ENCODE results near the gene ABCC1.

The ABCC1 gene

GRCh38 chr16:16111639-16112038 is 162.2 kb downstream of the ABCC1 start:
- DNase-seq (ENCODE audit: low read depth): no peak

DNA sequence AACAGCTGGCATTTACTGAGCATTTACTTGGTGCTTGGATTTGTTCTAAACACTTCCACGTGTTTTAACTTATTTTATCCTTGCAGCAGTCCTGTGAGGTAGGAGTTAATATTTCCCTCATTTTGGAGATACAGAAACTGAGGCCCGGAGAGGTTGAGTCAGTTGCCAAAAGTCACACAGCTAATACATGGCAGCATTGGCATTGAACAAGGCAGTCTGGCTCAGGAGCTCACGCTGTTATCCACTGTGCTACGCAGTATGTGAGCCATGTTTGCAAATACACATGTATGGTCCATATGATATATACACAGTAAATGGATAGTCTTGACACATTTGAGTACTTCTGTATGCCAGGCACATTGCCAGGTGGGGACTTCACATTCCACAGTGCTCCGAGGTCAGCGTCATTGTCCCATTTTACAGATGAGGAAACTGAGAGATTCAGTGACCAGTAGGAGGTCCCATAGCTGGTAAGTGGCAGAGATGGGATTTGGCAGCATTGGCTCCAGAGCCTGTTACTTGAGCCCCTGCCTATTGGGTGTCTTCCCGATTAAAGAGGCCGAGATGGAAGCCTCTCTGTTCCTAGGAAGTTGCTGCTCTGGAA is 163.1 kb downstream of the ABCC1 start:
- DNase-seq (ENCODE audit: low read depth): no peak

GRCh38 chr16:16113076-16113475 is 163.7 kb downstream of the ABCC1 start:
- no peak for DNase-seq (ENCODE audit: low read depth)

DNA sequence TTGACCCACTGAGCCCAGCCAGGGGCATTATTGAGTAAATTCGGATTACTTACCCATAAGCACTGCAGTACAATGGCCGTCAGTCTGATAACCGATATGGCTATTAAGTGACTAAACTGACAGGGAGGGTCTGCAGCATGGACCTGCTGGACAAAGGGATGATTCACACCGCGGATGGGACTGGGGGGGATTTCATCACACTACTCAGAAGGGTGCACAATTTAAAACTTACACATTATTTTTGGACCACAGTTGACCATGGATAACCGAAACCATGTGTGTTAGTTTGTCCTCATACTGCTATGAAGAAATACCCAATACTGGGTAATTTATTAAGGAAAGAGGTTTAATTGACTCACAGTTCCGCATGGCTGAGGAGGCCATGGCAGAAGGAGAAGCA is 167.4 kb downstream of the ABCC1 start:
- DNase-seq (ENCODE audit: low read depth): no peak

GRCh38 chr16:16118337-16118736 is 168.9 kb downstream of the ABCC1 start:
- DNase-seq (ENCODE audit: low read depth): no peak

GRCh38 chr16:16120044-16120381 is 170.6 kb downstream of the ABCC1 start:
- no peak for DNase-seq (ENCODE audit: low read depth)

DNA sequence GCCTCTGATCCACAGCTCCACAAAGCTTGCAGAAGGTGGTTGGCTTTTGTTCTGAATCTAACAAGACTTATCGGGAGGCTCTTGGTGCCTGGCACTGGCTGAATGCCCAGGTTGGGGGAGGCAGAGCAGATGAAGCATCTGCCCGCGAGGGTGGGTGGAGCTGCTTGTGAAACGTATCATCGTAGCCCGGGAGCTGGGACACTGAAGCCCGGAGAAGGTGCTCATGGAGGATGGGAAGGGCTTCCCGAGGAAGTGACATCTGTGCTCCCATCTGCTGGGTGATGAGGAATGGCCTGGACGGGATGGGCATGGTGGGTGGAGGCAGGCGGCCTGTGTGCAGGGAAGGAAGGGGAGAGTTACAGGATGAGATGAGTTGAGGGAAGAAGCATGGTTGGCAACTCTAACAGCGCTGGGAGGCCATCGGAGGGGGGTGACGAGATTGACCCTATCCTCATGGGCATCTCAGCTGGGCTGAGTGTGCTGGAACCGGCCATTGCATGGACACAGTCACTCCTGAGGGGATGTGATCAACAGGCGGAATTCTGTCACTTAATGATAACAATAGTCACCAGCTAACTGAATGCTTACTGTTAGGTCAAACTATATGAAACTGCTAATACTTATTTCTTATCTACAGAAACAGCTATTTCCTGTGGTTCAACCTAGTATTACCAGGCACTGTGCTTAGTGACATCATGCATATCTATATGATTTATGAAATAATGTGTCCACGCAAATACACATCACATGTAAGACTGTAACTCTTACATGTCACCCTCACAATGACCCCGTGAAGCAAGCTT is 171.2 kb downstream of the ABCC1 start:
- no peak for DNase-seq (ENCODE audit: low read depth)

DNA sequence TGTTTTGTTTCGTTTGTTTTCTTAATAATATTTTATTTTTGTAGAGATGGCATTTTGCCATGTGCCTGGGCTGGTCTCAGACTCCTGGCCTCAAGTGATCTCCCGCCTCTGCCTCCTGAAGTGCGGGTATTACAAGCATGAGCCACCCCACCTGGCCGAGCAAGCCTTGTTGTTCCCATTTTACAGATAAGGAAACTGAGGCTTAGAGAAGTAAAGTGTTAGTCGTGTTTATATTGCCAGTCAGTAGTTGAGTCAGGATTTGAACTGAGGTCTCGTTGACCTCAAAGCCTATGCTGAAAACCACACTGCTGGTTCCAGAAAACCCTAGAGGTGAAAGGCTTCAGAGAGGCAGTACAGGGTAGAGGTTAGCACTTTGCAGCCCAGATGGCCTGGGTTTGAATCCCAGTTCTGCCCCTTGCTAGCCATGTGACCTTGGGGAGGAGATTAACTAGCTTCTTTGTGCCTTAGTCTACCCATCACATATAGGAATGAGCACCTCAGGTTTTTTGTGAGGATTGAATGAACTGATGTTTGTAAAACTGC is 171.8 kb downstream of the ABCC1 start:
- no peak for DNase-seq (ENCODE audit: low read depth)

DNA sequence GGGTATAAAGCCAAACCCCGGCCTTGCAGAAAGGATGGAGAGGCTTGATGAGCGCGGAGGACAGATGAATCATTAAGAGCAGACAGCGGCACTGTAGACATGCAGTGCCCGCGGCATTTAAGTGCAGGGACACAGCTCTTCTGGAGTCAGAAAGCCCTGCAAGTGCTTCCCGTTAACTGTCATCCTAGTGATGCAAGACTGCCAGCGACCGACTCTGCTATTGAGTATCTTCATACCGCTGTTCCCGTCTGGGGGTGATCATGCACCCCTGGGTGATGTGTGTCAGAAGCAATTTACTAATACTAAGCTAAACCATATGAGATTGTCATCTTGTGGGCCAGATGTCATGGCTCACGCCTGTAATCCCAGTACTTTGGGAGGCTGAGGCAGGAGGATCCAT is 172.8 kb downstream of the ABCC1 start:
- DNase-seq (ENCODE audit: low read depth): no peak

- no peak for DNase-seq (ENCODE audit: low read depth)
Observed at GRCh38 chr16:16124438-16124837, 175.0 kb downstream of the ABCC1 start.

- DNase-seq (ENCODE audit: low read depth): no peak
Observed at GRCh38 chr16:16124974-16125373, 175.6 kb downstream of the ABCC1 start.

- DNase-seq (ENCODE audit: low read depth): no peak
Observed at GRCh38 chr16:16126896-16127295, 177.5 kb downstream of the ABCC1 start.

DNA sequence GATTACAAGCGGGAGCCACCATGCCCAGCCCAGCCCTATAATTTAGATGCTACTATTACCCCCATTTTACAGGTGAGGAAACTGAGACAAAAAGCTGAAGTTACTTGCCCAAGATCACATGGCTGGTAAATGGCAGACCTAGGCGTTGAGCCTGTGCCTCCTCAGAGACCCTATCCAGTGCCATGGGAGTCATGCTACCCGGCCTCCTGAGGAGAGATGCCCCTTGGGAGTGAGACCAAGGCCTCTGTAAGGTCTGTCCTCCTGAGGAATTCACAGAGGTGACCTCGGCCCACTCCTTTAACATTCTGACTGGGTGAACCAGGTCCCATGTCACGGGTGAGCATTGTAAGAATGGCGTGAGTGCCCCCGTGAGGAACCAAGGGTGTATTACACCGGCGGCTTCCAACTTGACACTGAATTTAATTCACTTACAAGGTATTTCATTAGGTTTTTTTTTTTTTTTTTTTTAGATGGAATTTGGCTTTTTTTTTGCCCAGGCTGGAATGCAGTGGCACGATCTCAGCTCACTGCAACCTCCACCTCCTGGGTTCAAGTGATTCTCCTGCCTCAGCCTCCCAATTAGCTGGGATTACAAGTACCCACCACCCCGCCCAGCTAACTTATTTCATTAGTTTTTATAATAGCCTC is 178.2 kb downstream of the ABCC1 start:
- DNase-seq (ENCODE audit: low read depth): peak; percentile 36

DNA sequence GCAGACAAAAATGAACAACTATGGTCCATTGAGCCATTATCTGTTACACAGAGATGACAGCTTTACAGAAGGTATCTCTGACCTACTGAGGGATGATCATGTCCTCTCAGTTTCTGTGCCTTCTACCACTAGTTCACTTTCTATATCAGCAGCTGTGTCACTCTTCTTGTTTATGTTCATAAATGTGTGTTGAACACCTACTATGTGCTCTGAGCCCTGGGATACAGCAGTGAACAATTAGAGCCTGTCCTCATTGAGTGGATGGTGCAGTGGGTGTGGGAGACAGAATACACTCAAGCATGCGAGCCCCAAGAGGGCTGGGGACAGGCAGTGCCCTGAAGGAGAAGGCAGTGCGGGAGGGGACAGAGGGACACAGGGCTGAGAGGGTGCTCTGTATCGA is 181.8 kb downstream of the ABCC1 start:
- no peak for DNase-seq (ENCODE audit: low read depth)

DNA sequence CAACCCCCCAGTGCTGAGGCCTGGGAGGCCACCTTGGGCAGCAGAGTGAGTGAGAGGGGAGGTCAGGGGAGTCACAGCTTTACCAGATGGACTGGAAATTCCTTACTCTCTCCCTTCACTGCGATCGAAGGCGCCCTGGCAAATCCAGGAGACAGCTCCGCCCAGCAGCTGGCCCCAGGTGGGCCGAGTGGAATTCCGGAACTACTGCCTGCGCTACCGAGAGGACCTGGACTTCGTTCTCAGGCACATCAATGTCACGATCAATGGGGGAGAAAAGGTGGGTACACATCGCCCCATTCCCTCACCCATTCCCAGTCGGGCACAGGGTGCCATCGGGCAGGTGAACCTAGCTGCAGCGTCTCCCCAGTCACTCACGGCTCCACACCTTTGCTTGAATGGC is 182.2 kb downstream of the ABCC1 start:
- no peak for DNase-seq (ENCODE audit: low read depth)

DNA sequence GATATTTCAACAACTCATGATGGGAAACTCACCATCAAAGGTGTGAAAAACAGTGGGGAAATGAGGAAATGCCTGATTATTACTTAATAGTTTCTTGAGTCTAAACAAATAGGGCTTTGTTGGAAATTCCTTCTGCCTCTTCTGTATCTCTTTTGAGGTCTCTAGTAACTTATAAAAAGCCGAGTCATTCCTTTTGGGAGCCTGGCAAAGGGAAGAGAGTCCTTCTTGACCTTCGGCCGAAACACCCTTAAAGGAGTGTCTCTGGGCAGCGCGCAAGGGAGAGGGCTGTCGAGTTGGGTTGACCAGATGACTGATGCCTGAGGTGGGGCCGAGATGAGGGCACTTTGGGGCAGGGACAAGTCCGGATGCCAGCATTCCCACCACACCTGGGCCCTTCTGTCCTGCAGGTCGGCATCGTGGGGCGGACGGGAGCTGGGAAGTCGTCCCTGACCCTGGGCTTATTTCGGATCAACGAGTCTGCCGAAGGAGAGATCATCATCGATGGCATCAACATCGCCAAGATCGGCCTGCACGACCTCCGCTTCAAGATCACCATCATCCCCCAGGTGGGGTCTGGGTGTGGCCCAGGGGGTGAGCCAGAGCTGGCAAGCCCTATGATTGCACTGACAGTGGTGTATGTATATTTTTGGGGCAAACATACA is 184.7 kb downstream of the ABCC1 start:
- DNase-seq (ENCODE audit: low read depth): no peak

DNA sequence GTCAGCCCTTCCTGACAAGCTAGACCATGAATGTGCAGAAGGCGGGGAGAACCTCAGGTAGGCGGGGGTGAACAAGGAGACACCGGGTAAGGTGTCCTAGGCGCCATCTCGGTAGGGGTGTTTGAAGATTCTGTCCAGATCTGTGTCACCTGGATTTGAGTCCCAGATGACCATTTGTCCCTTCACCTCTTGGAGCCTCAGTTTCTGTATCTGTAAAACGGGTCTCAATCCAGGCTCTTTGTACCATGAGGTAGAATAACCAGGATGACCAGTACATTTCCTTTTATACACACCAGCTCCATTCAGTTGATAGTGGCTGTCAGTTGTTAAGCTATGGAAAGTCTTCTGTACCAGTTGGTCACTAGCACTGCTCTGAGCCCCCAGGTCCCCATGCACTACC is 187.2 kb downstream of the ABCC1 start:
- DNase-seq (ENCODE audit: low read depth): no peak

GRCh38 chr16:16137110-16137509 is 187.7 kb downstream of the ABCC1 start:
- DNase-seq (ENCODE audit: low read depth): no peak

GRCh38 chr16:16138034-16138635 is 188.7 kb downstream of the ABCC1 start:
- DNase-seq (ENCODE audit: low read depth): no peak

DNA sequence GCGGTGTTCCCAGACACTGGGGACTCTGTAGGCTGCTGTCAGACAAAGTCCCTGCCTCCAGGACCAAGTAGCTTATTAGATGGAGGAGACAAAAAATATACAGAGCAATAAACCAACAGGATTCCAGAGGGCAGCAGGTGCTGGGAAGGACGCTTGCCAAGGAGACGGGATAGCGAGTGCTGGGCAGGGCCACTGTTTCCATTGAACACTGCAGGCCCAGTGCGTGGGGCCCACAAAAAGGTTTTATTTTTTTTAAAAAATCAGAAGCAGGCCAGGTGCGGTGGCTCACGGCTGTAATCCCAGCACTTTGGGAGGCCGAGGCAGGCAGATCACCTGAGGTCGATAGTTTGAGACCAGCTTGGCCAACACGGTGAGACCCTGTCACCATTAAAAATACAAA is 189.6 kb downstream of the ABCC1 start:
- no peak for DNase-seq (ENCODE audit: low read depth)

DNA sequence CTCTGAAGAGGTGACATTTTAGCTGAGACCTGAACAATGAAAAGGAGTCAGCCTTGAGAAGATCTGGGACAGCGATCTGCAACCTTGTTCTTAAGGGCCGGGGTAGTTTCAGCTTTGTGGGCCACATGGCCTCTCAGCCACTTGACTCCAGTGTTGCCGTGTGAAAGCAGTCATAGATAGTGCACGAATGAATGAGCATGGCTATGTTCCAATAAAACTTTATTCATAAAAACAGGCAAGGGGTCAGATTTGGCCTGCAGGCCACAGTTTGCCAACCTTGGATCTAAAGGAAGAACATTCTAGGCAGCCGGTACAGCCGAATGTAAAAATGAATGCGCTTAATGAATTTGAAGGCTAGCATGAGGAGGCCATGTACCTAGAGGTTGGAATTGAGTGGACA is 190.4 kb downstream of the ABCC1 start:
- no peak for DNase-seq (ENCODE audit: low read depth)

GRCh38 chr16:16140537-16140936 is 191.1 kb downstream of the ABCC1 start:
- no peak for DNase-seq (ENCODE audit: low read depth)
